Measurements from ENCODE around the gene NCOA3. TPM values are rescaled to one million over a fixed set of nuclear protein-coding genes. Genes with fewer than 3 reads are reported as not detected.

NCOA3 gene
- total RNA-seq, 4 donors from 2014 or later = 41.6 to 74.7 (median 55.8) TPM

- TF ChIP-seq CTCF (IDR thresholded peaks at IDR 0.05; ENCODE audit: low read depth) = no peak
These were observed 21.0 kb upstream of the NCOA3 start for GRCh38 chr20:47480705-47481104.

GRCh38 chr20:47481330-47482216 is 20.1 kb upstream of the NCOA3 start:
- TF ChIP-seq CTCF (IDR thresholded peaks at IDR 0.05; ENCODE audit: low read depth) = no peak

GRCh38 chr20:47482705-47483104 is 19.0 kb upstream of the NCOA3 start:
- no peak for TF ChIP-seq CTCF (IDR thresholded peaks at IDR 0.05; ENCODE audit: low read depth)

- TF ChIP-seq CTCF (IDR thresholded peaks at IDR 0.05; ENCODE audit: low read depth) = no peak
These were observed 17.4 kb upstream of the NCOA3 start for GRCh38 chr20:47484303-47484702.

GRCh38 chr20:47487175-47487917 is 14.3 kb upstream of the NCOA3 start:
- no peak for TF ChIP-seq CTCF (IDR thresholded peaks at IDR 0.05; ENCODE audit: low read depth)

GRCh38 chr20:47489448-47489872 is 12.2 kb upstream of the NCOA3 start:
- no peak for TF ChIP-seq CTCF (IDR thresholded peaks at IDR 0.05; ENCODE audit: low read depth)

GRCh38 chr20:47490795-47491194 is 10.9 kb upstream of the NCOA3 start:
- TF ChIP-seq CTCF (IDR thresholded peaks at IDR 0.05; ENCODE audit: low read depth) = no peak
